Testis (tissue), 3 donors: ENCODE data around the gene MTUS2. TPM values are rescaled to one million over a fixed set of nuclear protein-coding genes. Genes with fewer than 3 reads are reported as not detected.

ENCODE experiments used
- DNase-seq: peaks from one replicate; pipeline ENCODE4 v3.0.0-alpha.2; 2019
- H3K27ac ChIP-seq, 2 donors: fragments of 200-600 bp; sonication (generic); one replicate each; pipeline ENCODE4 v1.5.1; 2019
- H3K27me3 ChIP-seq: fragments of 200-600 bp; sonication (generic); one replicate; pipeline ENCODE4 v1.5.1; 2019
- H3K36me3 ChIP-seq: fragments of 200-600 bp; sonication (generic); one replicate; pipeline ENCODE4 v1.5.1; 2017; ENCODE audit warnings: low read depth; ENCODE audit errors: missing control alignments
- H3K4me1 ChIP-seq: fragments of 200-600 bp; sonication (generic); one replicate; pipeline ENCODE4 v1.5.1; 2019
- H3K4me3 ChIP-seq, 2 donors: fragments of 200-600 bp; sonication (generic); one replicate each; pipeline ENCODE4 v1.5.1; 2017 to 2019
- H3K9me3 ChIP-seq: fragments of 200-600 bp; sonication (generic); one replicate; pipeline ENCODE4 v1.5.1; 2017
- CTCF ChIP-seq, 3 experiments: fragments of 450-650 bp in 2 of 3; fragments of 200-600 bp in 1 of 3; sonication (generic) in 1 of 3; IDR thresholded peaks; one replicate each; pipeline ENCODE4 v1.5.1; 2016 to 2019; ENCODE audit warnings: antibody characterized with exemption in 3 of 3, mild to moderate bottlenecking in 2 of 3, moderate library complexity in 1 of 3
- POLR2A ChIP-seq: fragments of 450-650 bp; IDR thresholded peaks from one replicate; pipeline ENCODE4 v1.6.1; 2017; ENCODE audit warnings: antibody characterized with exemption, mild to moderate bottlenecking, moderate library complexity
- WGBS, 2 donors: methylation state at CpG; one replicate each; pipeline ENCODE4 v1.1.5; 2018; 5-methylcytosine and 5-hydroxymethylcytosine counted together
- intact Hi-C: fragments of 100-400 bp; cut with DNase I; formaldehyde crosslinking; loops from one replicate; pipeline ENCODE4 v1.15.1; 2023; ENCODE audit warnings: low total_unique reads
- polyA plus RNA-seq: library from polyadenylated mRNA; stranded (reverse); fragments of 350-450 nt; fragmentation: Illumina TruSeq; extraction: RNeasy Lipid Tissue Mini Kit (QIAGEN cat#74804); gene quantifications from one replicate; pipeline ENCODE4 v1.2.3, GENCODE V29; 2014; ENCODE audit warnings: low read depth, low replicate concordance; ENCODE audit not compliant: insufficient read depth
- total RNA-seq, 2 donors: library from RNA; depleted of rRNA; stranded (reverse); fragments of >200 nt; gene quantifications; one replicate each; pipeline ENCODE4 v1.2.3, GENCODE V29; 2016

The MTUS2 gene
- total and polyA plus RNA-seq, 3 donors from 2014 or later, result 2.1 to 9.2 (median 8.3) TPM

GRCh38 chr13:29487466-29488454 is 667.6 kb downstream of the MTUS2 start:
- no peaks in the 10 kb centered on the region for H3K4me1 ChIP-seq

DNA sequence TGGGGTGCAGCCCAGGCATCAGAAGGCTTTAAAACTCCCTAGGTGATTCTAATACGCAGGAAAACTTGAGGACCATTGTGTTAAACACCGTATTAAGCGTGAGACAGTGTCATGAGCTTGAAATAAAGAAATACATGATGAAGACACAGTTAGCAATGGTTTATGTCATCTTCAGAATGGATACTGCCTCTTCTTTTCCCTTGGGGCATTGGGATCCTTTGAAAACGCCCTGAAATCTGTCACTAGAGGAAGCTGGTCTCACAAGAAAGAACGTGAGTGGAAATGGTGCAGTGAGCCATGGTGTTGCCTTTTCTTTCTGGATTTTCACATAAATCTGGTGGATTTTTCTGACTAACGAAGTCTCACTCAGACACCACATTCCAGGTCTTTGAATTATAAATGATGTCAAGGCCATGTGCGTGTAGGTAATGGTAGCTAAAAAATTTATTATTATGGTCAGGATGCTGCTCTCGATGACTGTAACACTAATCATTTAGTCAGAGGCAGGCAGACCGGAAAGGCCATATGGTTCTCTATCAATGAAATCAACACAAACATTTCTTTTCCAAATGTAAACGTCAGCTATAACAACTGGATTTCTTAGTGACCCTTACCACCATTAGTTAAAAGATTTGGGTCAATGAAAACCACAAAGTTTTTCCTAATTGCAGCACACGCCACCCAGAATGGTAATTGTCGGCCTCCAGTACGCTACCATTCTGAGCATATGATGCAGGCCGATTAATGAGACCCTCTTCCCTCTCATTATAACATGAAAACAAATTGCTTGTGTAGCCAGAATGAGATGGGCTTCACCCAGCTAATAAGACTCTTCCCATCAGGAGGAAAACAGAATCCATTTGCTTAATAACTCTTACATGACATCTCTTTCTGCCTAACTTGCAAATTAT is 669.8 kb downstream of the MTUS2 start:
- Histone ChIP-seq H3K27me3 (no peaks in the 10 kb centered on the region), H3K9me3 (no peaks in the 10 kb centered on the region), H3K27ac (no peak overlapping the region), H3K36me3 (no peaks in the 10 kb centered on the region), H3K4me3 (no peak overlapping the region), H3K4me1 (no peaks in the 10 kb centered on the region)
- intact Hi-C loops, result no loop called here
- WGBS, 2 donors, result 80 to 90% methylated on average over 14 of the region's 14 CpGs
- no peak for TF ChIP-seq CTCF (IDR thresholded peaks at IDR 0.05)
- TF ChIP-seq POLR2A, result no peak
- no peak for DNase-seq

More at GRCh38 chr13:29487466-29488454, 667.6 kb downstream of the MTUS2 start:
- TF ChIP-seq CTCF (IDR thresholded peaks at IDR 0.05) (no peak), POLR2A (no peak)
- Histone ChIP-seq H3K36me3 (no peaks in the 10 kb centered on the region), H3K9me3 (no peaks in the 10 kb centered on the region), H3K27ac (no peak overlapping the region), H3K4me3 (no peak overlapping the region), H3K27me3 (no peaks in the 10 kb centered on the region)
- intact Hi-C loops, result no loop called here
- no peak for DNase-seq
- 89 to 92% methylated on average over 21 to 22 of the region's 22 CpGs for WGBS, 2 donors

DNA sequence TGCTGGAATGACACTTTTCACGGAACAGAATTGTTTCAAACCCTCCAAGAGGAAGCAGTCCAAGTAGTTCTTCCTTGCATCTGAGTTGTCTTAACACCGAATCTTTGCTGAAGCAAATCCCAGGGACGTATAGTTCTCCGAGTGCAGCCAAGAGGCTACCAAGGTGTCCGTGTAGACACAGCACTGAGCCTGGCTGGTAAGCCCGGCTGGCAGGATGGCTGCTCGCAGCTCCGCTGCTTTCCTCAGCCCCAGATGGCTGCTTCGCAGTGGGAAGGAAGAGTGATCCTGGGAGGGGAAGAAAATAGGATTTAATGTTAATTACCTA is 670.4 kb downstream of the MTUS2 start:
- no peak for TF ChIP-seq POLR2A
- no peak for DNase-seq
- no peaks in the 10 kb centered on the region for H3K27me3 ChIP-seq
- intact Hi-C loops, result no loop called here
- 79 to 89% methylated on average over 9 of the region's 9 CpGs for WGBS, 2 donors
- H3K9me3 ChIP-seq, result no peaks in the 10 kb centered on the region
- no peak overlapping the region for H3K27ac ChIP-seq
- no peaks in the 10 kb centered on the region for H3K36me3 ChIP-seq
- no peaks in the 10 kb centered on the region for H3K4me1 ChIP-seq
- no peak overlapping the region for H3K4me3 ChIP-seq

GRCh38 chr13:29491248-29491647 is 671.1 kb downstream of the MTUS2 start:
- Histone ChIP-seq H3K36me3 (no peaks in the 10 kb centered on the region), H3K9me3 (no peaks in the 10 kb centered on the region), H3K4me3 (no peak overlapping the region), H3K27ac (no peak overlapping the region), H3K4me1 (peaks cover 2% of the 10 kb centered on the region), H3K27me3 (no peaks in the 10 kb centered on the region)
- no peak for DNase-seq
- intact Hi-C loops, result no loop called here
- TF ChIP-seq CTCF (IDR thresholded peaks at IDR 0.05), result no peak
- 46 to 68% methylated on average over 2 of the region's 2 CpGs for WGBS, 2 donors

GRCh38 chr13:29493796-29494195 is 673.7 kb downstream of the MTUS2 start:
- Histone ChIP-seq H3K9me3 (no peaks in the 10 kb centered on the region), H3K4me3 (no peak overlapping the region), H3K27me3 (no peaks in the 10 kb centered on the region), H3K27ac (no peak overlapping the region), H3K4me1 (peaks cover 13% of the 10 kb centered on the region), H3K36me3 (no peaks in the 10 kb centered on the region)
- intact Hi-C loops, result no loop called here
- DNase-seq, result no peak
- 71 to 82% methylated on average over 4 of the region's 4 CpGs for WGBS, 2 donors
- TF ChIP-seq POLR2A (no peak), CTCF (IDR thresholded peaks at IDR 0.05) (no peak)
